SK-N-SH (cell line): ENCODE data around the gene OXA1L. TPM values are rescaled to one million over a fixed set of nuclear protein-coding genes. Genes with fewer than 3 reads are reported as not detected.

ENCODE experiments used
- CTCF ChIA-PET: fragments of 300-600, 350-600 bp; formaldehyde crosslinking; extraction: SDS; loops from one replicate; lab custom pipeline; 2021; lab: Yijun Ruan, JAX
- POLR2A ChIA-PET: fragments of 350-600 bp; sonication (Branson Sonifier 250); formaldehyde crosslinking; extraction: SDS; loops from one replicate; lab custom pipeline; 2020; ENCODE audit warnings: antibody characterized with exemption, inconsistent platforms; lab: Yijun Ruan, JAX
- DNase-seq: peaks from one replicate; pipeline ENCODE4 v3.0.0; 2012
- H2AFZ ChIP-seq: fragments of 200-600 bp; sonication (generic); 2 replicates; pipeline ENCODE4 v1.8.1; 2016; ENCODE audit warnings: antibody characterized with exemption, mild to moderate bottlenecking, low read depth
- H3F3A ChIP-seq: fragments of 200-600 bp; sonication (generic); replicated peaks from 2 replicates; pipeline ENCODE3; 2016; ENCODE audit warnings: antibody characterized with exemption, mild to moderate bottlenecking; ENCODE audit not compliant: insufficient read depth
- H3K27ac ChIP-seq, 2 experiments: fragments of 200-500 bp in 1 of 2; fragments of 200-600 bp in 1 of 2; sonication (Bioruptor generic) in 1 of 2; sonication (generic), shearing (Covaris generic) in 1 of 2; 2 replicates each; pipeline versions ENCODE4 v1.5.1 to v1.6.1; 2014 to 2016; ENCODE audit warnings: low read depth in 2 of 2, inconsistent platforms in 1 of 2, low read length in 1 of 2, mild to moderate bottlenecking in 1 of 2, mixed read lengths in 1 of 2
- H3K27me3 ChIP-seq: fragments of 200-600 bp; sonication (generic), shearing (Covaris generic); 2 replicates; pipeline ENCODE4 v1.6.1; 2016; ENCODE audit warnings: mixed run types; ENCODE audit not compliant: insufficient read depth
- H3K36me3 ChIP-seq, 2 experiments: fragments of 200-500 bp in 1 of 2; fragments of 200-600 bp in 1 of 2; sonication (Bioruptor generic) in 1 of 2; sonication (generic) in 1 of 2; replicated peaks in 1 of 2; 2 replicates each; pipeline versions ENCODE3 to v1.5.1; 2014 to 2016; ENCODE audit warnings: low read length in 1 of 2, mild to moderate bottlenecking in 1 of 2; ENCODE audit not compliant: insufficient read depth in 2 of 2, control insufficient read depth in 1 of 2
- H3K4me1 ChIP-seq, 2 experiments: fragments of 200-500 bp in 1 of 2; fragments of 200-600 bp in 1 of 2; sonication (Bioruptor generic) in 1 of 2; sonication (generic), shearing (Covaris generic) in 1 of 2; 2 replicates each; pipeline versions ENCODE4 v1.5.1 to v1.6.1; 2014 to 2016; ENCODE audit warnings: low read depth in 1 of 2, low read length in 1 of 2, mixed run types in 1 of 2; ENCODE audit not compliant: insufficient read depth in 2 of 2, control insufficient read depth in 1 of 2
- H3K4me2 ChIP-seq: fragments of 200-600 bp; sonication (generic), shearing (Covaris generic); 2 replicates; pipeline ENCODE4 v1.6.1; 2017; ENCODE audit warnings: mixed run types
- H3K4me3 ChIP-seq, 2 experiments: fragments of 200-500 bp in 1 of 2; fragments of 200-600 bp in 1 of 2; sonication (Bioruptor generic) in 1 of 2; sonication (generic), shearing (Covaris generic) in 1 of 2; 2 replicates each; pipeline versions ENCODE4 v1.5.1 to v1.8.1; 2014 to 2016; ENCODE audit warnings: low read depth in 2 of 2, inconsistent platforms in 1 of 2, low read length in 1 of 2, mild to moderate bottlenecking in 1 of 2, mixed read lengths in 1 of 2, moderate library complexity in 1 of 2
- H3K79me2 ChIP-seq: fragments of 200-600 bp; sonication (generic); 2 replicates; pipeline ENCODE4 v1.8.1; 2017; ENCODE audit warnings: mild to moderate bottlenecking; ENCODE audit not compliant: insufficient read depth
- H3K9ac ChIP-seq: fragments of 200-600 bp; sonication (generic); 2 replicates; pipeline ENCODE4 v1.6.1; 2017; ENCODE audit warnings: mixed run types
- H3K9me2 ChIP-seq: fragments of 200-600 bp; sonication (generic); 2 replicates; pipeline ENCODE4 v1.6.1; 2017; ENCODE audit warnings: mixed run types
- H3K9me3 ChIP-seq: fragments of 200-600 bp; sonication (generic); 2 replicates; pipeline ENCODE4 v1.6.1; 2017; ENCODE audit warnings: mixed run types, mild to moderate bottlenecking, moderate library complexity
- H4K20me1 ChIP-seq: fragments of 200-600 bp; sonication (generic); 2 replicates; pipeline ENCODE4 v1.6.1; 2017; ENCODE audit warnings: mild to moderate bottlenecking, mixed run types; ENCODE audit not compliant: insufficient read depth
- CTCF ChIP-seq: fragments of 200-600 bp; sonication (generic); IDR thresholded peaks from 2 replicates; pipeline ENCODE4 v1.6.1; 2017; ENCODE audit warnings: antibody characterized with exemption, mild to moderate bottlenecking, moderate library complexity
- FOXM1 ChIP-seq: IDR thresholded peaks from 2 replicates; pipeline ENCODE4 v1.4.0; 2012; ENCODE audit warnings: low read depth, mild to moderate bottlenecking
- IRF3 ChIP-seq: fragments of 150-350 bp; IDR thresholded peaks from 2 replicates; pipeline ENCODE4 v1.6.1; 2016; ENCODE audit warnings: mild to moderate bottlenecking, low read depth, low read length
- JUND ChIP-seq: IDR thresholded peaks from 2 replicates; pipeline ENCODE4 v1.4.0; 2012
- MAX ChIP-seq: IDR thresholded peaks from 2 replicates; pipeline ENCODE4 v1.4.0; 2012; ENCODE audit warnings: low read depth
- MXI1 ChIP-seq: IDR thresholded peaks from 2 replicates; pipeline ENCODE4 v1.6.1; 2012; ENCODE audit warnings: mild to moderate bottlenecking, low read depth, low read length, improper control_type of control experiment
- NRF1 ChIP-seq: IDR thresholded peaks from 2 replicates; pipeline ENCODE4 v1.6.1; 2012; ENCODE audit warnings: low read depth, mild to moderate bottlenecking, low read length
- RAD21 ChIP-seq: IDR thresholded peaks from 2 replicates; pipeline ENCODE4 v1.6.1; 2012; ENCODE audit warnings: mild to moderate bottlenecking, low read length
- RCOR1 ChIP-seq: fragments of 150-350 bp; IDR thresholded peaks from 2 replicates; pipeline ENCODE4 v1.6.1; 2017; ENCODE audit warnings: antibody characterized with exemption, low read length
- RXRA ChIP-seq: IDR thresholded peaks from 2 replicates; pipeline ENCODE4 v1.4.0; 2012; ENCODE audit warnings: low read depth, mild to moderate bottlenecking, borderline replicate concordance
- TCF12 ChIP-seq: IDR thresholded peaks from 2 replicates; pipeline ENCODE4 v1.4.0; 2012
- USF1 ChIP-seq: IDR thresholded peaks from 2 replicates; pipeline ENCODE4 v1.4.0; 2012; ENCODE audit warnings: low read depth, borderline replicate concordance
- ZBTB33 ChIP-seq: IDR thresholded peaks from 2 replicates; pipeline ENCODE4 v1.4.0; 2012; ENCODE audit warnings: low read depth, borderline replicate concordance
- WGBS: methylation state at CpG from one replicate; pipeline ENCODE4 v1.1.6; 2017; ENCODE audit warnings: low lambda C conversion rate; 5-methylcytosine and 5-hydroxymethylcytosine counted together
- polyA plus RNA-seq, 3 experiments: library from polyadenylated mRNA; depleted of rRNA; stranded (reverse); fragments of >200 nt; gene quantifications; 2 replicates each; pipeline ENCODE4 v1.2.3, GENCODE V29; 2012

The OXA1L gene
- polyA plus RNA-seq, 1 of the 3 experiments (the other 2 are of a cell fraction), result 119 TPM

GRCh38 chr14:22773162-22774010, 6.9 kb downstream of the OXA1L start (continued):
- no peak for TF ChIP-seq ZBTB33
- no peak for TF ChIP-seq RCOR1
- TF ChIP-seq MXI1, result no peak
- TF ChIP-seq RAD21, result no peak
- TF ChIP-seq, all 33 proteins: peak for 0

- POLR2A ChIA-PET, result no interaction called here
Observed at GRCh38 chr14:22774011-22774706, 7.7 kb downstream of the OXA1L start.

More at GRCh38 chr14:22774011-22774706, 7.7 kb downstream of the OXA1L start:
- H3K27me3 ChIP-seq, result no peaks in the 10 kb centered on the region
- H4K20me1 ChIP-seq, result no peaks in the 10 kb centered on the region
- DNase-seq, result no peak
- H3K36me3 ChIP-seq, result peaks cover 31 to 42% of the 10 kb centered on the region in 2 experiments
- no peaks in the 10 kb centered on the region for H3K9me2 ChIP-seq
- peaks cover 2% of the 10 kb centered on the region; the same call in 1 of the 2 replicates for H3K79me2 ChIP-seq
- CTCF ChIA-PET, result interaction anchor here (0.6 to 1.4 kb wide), 4 partner anchors 47 to 355 kb away, joined by 3 to 6 read pairs (median 4); no protein-coding TSS in a partner anchor
- H3K9me3 ChIP-seq, result no peaks in the 10 kb centered on the region
- no peak overlapping the region for H3K9ac ChIP-seq
- no peak overlapping the region for H3K4me3 ChIP-seq
- no peaks in the 10 kb centered on the region for H3F3A ChIP-seq
- H3K4me2 ChIP-seq, result no peak overlapping the region
- H3K27ac ChIP-seq, result no peak overlapping the region
- WGBS, result 87% methylated on average over 10 of the region's 10 CpGs
- no peaks in the 10 kb centered on the region for H3K4me1 ChIP-seq
- H2AFZ ChIP-seq, result no peak overlapping the region
- no peak for TF ChIP-seq FOXM1
- TF ChIP-seq MAX, result no peak
- no peak for TF ChIP-seq RXRA
- no peak for TF ChIP-seq TCF12
- TF ChIP-seq USF1, result no peak
- TF ChIP-seq JUND, result no peak
- no peak for TF ChIP-seq NRF1
- TF ChIP-seq CTCF, result no peak
- no peak for TF ChIP-seq IRF3
- TF ChIP-seq, all 33 proteins: peak for 0
